ENCODE results near the gene IL20RB.

The IL20RB gene

GRCh38 chr3:137041686-137042085, 83.9 kb downstream of the IL20RB start:
- DNase-seq, result no peak

- DNase-seq, result no peak
These were observed 89.0 kb downstream of the IL20RB start for GRCh38 chr3:137046747-137047146.

GRCh38 chr3:137047240-137047639, 89.5 kb downstream of the IL20RB start:
- no peak for DNase-seq

- no peak for DNase-seq
These were observed 92.5 kb downstream of the IL20RB start for GRCh38 chr3:137050281-137050680.

- DNase-seq, result no peak
These were observed 94.5 kb downstream of the IL20RB start for GRCh38 chr3:137052298-137052697.
